GM12892 (cell line): ENCODE measurements around the gene PSIP1.

Experiments used
- POLR2A ChIP-seq: IDR thresholded peaks from 2 replicates; pipeline ENCODE4 v1.6.1; 2011; ENCODE audit warnings: low read depth, low read length, control low read depth
- POLR2AphosphoS5 ChIP-seq: IDR thresholded peaks from 2 replicates; pipeline ENCODE4 v1.6.1; 2011; ENCODE audit warnings: low read depth, low read length, control low read depth
- TAF1 ChIP-seq: IDR thresholded peaks from 2 replicates; pipeline ENCODE4 v1.6.1; 2011; ENCODE audit warnings: low read depth, mild to moderate bottlenecking, control low read depth, low read length, borderline replicate concordance

DNA sequence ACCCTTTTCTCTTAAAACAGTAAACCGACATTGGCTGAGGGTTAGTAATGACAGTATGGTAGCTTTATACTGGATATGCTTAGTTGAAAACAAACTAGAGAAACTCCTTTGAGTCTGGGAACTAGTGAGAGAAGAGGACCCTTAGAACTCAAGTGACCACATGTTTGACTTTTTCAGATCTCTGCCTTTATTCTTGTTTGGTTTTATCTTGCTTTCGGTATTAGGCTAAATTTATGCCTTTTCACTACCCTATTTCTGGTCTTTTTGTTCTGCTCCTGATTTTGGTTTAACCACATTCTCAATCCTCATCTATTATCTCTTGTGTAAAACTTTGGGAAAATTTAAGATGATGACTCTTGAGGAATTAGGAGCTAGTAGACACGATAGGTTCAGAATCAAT is 77.1 kb downstream of the PSIP1 start:
- TF ChIP-seq POLR2A = no peak
- no peak for TF ChIP-seq POLR2AphosphoS5
- no peak for TF ChIP-seq TAF1
